Measurements from ENCODE around the gene MUS81. TPM values are rescaled to one million over a fixed set of nuclear protein-coding genes. Genes with fewer than 3 reads are reported as not detected.

MUS81 gene
- total RNA-seq, 1 donor from 2014 or later: 68.5 TPM

DNA sequence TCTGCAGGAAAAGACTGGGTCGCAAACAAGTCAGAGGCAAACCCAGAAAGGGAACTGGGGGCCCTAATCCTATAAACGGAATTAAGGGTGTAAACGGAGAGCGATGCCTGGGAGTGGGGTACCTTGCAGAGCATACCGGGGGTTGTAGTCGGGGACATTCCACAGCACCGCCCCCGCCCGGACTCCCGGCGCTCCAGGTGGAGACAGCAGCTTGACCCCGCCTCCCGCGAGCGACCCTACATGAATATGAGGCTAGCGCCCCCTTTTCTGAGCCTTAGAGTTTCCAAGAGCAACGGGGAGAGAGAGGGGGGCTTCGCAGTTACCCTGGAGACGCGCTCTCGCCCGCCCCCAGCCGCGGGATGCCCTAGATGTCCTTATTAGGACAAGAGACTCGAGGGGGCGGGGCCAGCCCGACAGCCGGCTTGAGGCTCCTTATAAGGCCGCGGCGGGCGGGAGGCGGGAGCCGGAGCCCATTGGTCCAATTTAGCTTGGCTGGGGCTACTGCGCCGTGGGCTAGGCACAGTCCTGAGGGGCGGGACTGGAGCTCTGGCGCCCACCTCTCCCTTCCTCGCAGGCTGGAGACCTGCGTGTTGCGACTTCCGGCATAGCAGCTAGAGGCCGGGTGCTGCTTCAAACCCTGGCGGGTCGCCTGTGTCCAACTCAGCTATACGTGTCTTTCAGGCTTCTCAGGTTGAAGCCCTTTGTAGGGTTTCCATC is 980 bp upstream of the MUS81 start:
- peak overlapping the region; percentile 97 for H3K27ac Mint-ChIP-seq (ENCODE audit: unreplicated experiment)
- peaks cover 58% of the 10 kb centered on the region for H3K4me1 Mint-ChIP-seq (ENCODE audit: unreplicated experiment)
- H3K9me3 Mint-ChIP-seq (ENCODE audit: unreplicated experiment): no peaks in the 10 kb centered on the region
- DNase-seq (ENCODE audit: extremely low spot score, unreplicated experiment): peak; percentile 98
- H3K27me3 Mint-ChIP-seq (ENCODE audit: unreplicated experiment): no peaks in the 10 kb centered on the region
- peak; percentile 12 for TF ChIP-seq CTCF (IDR thresholded peaks at IDR 0.05)
- peak overlapping the region; percentile 89 for H3K4me3 Mint-ChIP-seq (ENCODE audit: unreplicated experiment)
- H3K36me3 Mint-ChIP-seq (ENCODE audit: unreplicated experiment): peaks cover 32% of the 10 kb centered on the region

DNA sequence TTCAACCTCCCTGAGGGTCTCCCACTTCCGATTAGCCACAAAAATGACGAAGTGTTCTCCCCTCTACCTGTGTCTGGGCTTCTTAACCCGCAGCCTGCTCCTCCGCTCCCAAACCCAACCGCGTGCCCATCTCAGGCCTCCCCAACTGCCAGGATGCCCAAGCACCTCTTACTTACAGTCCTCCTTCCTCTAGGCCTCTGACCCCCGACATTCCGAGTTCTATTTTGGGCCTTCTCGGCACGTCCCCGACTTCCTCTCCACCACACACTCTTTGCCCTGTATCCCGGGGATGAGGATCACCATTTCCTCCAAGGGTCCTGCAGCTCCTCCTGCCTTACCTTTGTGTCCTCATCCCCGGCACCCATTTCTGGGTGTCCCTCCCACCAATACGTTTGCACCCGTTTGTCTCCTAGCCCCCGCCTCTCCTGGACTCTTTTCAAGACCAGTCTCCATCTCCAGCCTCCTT is 388 bp upstream of the MUS81 start:
- no peak for DNase-seq (ENCODE audit: extremely low spot score, unreplicated experiment)
- H3K36me3 Mint-ChIP-seq (ENCODE audit: unreplicated experiment): peaks cover 26% of the 10 kb centered on the region
- TF ChIP-seq CTCF (IDR thresholded peaks at IDR 0.05): no peak
- peak overlapping the region; percentile 97 for H3K27ac Mint-ChIP-seq (ENCODE audit: unreplicated experiment)
- peaks cover 53% of the 10 kb centered on the region for H3K4me1 Mint-ChIP-seq (ENCODE audit: unreplicated experiment)
- no peaks in the 10 kb centered on the region for H3K27me3 Mint-ChIP-seq (ENCODE audit: unreplicated experiment)
- H3K4me3 Mint-ChIP-seq (ENCODE audit: unreplicated experiment): peak overlapping the region; percentile 89
- no peaks in the 10 kb centered on the region for H3K9me3 Mint-ChIP-seq (ENCODE audit: unreplicated experiment)

GRCh38 chr11:65861165-65861505 is 902 bp downstream of the MUS81 start:
- H3K9me3 Mint-ChIP-seq (ENCODE audit: unreplicated experiment): no peaks in the 10 kb centered on the region
- DNase-seq (ENCODE audit: extremely low spot score, unreplicated experiment): no peak
- peak overlapping the region; percentile 89 for H3K4me3 Mint-ChIP-seq (ENCODE audit: unreplicated experiment)
- H3K27ac Mint-ChIP-seq (ENCODE audit: unreplicated experiment): peak overlapping the region; percentile 97
- no peaks in the 10 kb centered on the region for H3K27me3 Mint-ChIP-seq (ENCODE audit: unreplicated experiment)
- peaks cover 42% of the 10 kb centered on the region for H3K4me1 Mint-ChIP-seq (ENCODE audit: unreplicated experiment)
- H3K36me3 Mint-ChIP-seq (ENCODE audit: unreplicated experiment): peaks cover 21% of the 10 kb centered on the region
- TF ChIP-seq CTCF (IDR thresholded peaks at IDR 0.05): no peak

- TF ChIP-seq CTCF (IDR thresholded peaks at IDR 0.05): no peak
- Mint-ChIP-seq H3K4me1 (ENCODE audit: unreplicated experiment) (peaks cover 37% of the 10 kb centered on the region), H3K36me3 (ENCODE audit: unreplicated experiment) (peaks cover 16% of the 10 kb centered on the region), H3K9me3 (ENCODE audit: unreplicated experiment) (no peaks in the 10 kb centered on the region), H3K27ac (ENCODE audit: unreplicated experiment) (peak overlapping the region; percentile 97), H3K4me3 (ENCODE audit: unreplicated experiment) (peak overlapping the region; percentile 89), H3K27me3 (ENCODE audit: unreplicated experiment) (no peaks in the 10 kb centered on the region)
- no peak for DNase-seq (ENCODE audit: extremely low spot score, unreplicated experiment)
These were observed 1.4 kb downstream of the MUS81 start for GRCh38 chr11:65861533-65862183.

- Mint-ChIP-seq H3K27me3 (ENCODE audit: unreplicated experiment) (no peaks in the 10 kb centered on the region), H3K36me3 (ENCODE audit: unreplicated experiment) (peaks cover 17% of the 10 kb centered on the region), H3K9me3 (ENCODE audit: unreplicated experiment) (no peaks in the 10 kb centered on the region), H3K4me1 (ENCODE audit: unreplicated experiment) (peaks cover 37% of the 10 kb centered on the region), H3K27ac (ENCODE audit: unreplicated experiment) (peak overlapping the region; percentile 60), H3K4me3 (ENCODE audit: unreplicated experiment) (peak overlapping the region; percentile 89)
- TF ChIP-seq CTCF (IDR thresholded peaks at IDR 0.05): no peak
- DNase-seq (ENCODE audit: extremely low spot score, unreplicated experiment): no peak
These were observed 2.0 kb downstream of the MUS81 start for GRCh38 chr11:65862191-65862735.

All from osteocyte (in vitro differentiated cells).